ENCODE measurements around the gene ZNF609.

- TF ChIP-seq POLR2A (IDR thresholded peaks at IDR 0.05; ENCODE audit: low read depth) = no peak
- no peak for TF ChIP-seq CTCF (IDR thresholded peaks at IDR 0.05)
- TF ChIP-seq POLR2AphosphoS5 (IDR thresholded peaks at IDR 0.05) = no peak
These were observed 3.7 kb upstream of the ZNF609 start for GRCh38 chr15:64456634-64457108.
